ENCODE data around the gene TBC1D16.

Gene TBC1D16

DNA sequence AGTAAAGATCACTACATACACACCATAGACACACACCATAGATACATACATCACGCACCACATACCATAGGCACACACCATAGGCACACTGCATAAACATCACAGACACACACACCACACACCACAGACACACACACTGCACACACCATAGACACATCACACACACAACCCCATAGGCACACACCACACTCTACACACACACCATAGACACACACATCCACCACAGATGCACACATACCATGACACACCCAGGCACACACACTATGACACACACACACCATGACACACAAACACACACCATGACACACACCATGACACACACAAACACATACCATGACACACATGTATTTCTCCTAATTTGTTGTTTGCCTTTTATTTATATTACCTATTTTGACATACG lies 14.1 kb downstream of the TBC1D16 start:
- Histone ChIP-seq H2AFZ (ENCODE audit: low read depth) (no peak overlapping the region), H3K4me3 (IDR thresholded peaks at IDR 0.05; ENCODE audit: insufficient read depth, low read depth, low read length) (no peak overlapping the region), H3K4me1 (ENCODE audit: low read depth, poor library complexity, severe bottlenecking) (peaks cover 8% of the 10 kb centered on the region), H3K4me2 (no peak overlapping the region), H3K79me2 (ENCODE audit: insufficient read depth, low read depth) (no peaks in the 10 kb centered on the region), H3K27ac (no peak overlapping the region), H3K9ac (no peak overlapping the region), H3K27me3 (ENCODE audit: insufficient read depth, low read depth) (no peaks in the 10 kb centered on the region), H3K36me3 (ENCODE audit: insufficient read depth) (no peaks in the 10 kb centered on the region), H4K20me1 (ENCODE audit: insufficient read depth) (no peaks in the 10 kb centered on the region)
- TF ChIP-seq, protein P1, sequence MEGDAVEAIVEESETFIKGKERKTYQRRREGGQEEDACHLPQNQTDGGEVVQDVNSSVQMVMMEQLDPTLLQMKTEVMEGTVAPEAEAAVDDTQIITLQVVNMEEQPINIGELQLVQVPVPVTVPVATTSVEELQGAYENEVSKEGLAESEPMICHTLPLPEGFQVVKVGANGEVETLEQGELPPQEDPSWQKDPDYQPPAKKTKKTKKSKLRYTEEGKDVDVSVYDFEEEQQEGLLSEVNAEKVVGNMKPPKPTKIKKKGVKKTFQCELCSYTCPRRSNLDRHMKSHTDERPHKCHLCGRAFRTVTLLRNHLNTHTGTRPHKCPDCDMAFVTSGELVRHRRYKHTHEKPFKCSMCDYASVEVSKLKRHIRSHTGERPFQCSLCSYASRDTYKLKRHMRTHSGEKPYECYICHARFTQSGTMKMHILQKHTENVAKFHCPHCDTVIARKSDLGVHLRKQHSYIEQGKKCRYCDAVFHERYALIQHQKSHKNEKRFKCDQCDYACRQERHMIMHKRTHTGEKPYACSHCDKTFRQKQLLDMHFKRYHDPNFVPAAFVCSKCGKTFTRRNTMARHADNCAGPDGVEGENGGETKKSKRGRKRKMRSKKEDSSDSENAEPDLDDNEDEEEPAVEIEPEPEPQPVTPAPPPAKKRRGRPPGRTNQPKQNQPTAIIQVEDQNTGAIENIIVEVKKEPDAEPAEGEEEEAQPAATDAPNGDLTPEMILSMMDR (conservative IDR thresholded peaks at IDR 0.05; ENCODE audit: low read depth, low read length): no peak

DNA sequence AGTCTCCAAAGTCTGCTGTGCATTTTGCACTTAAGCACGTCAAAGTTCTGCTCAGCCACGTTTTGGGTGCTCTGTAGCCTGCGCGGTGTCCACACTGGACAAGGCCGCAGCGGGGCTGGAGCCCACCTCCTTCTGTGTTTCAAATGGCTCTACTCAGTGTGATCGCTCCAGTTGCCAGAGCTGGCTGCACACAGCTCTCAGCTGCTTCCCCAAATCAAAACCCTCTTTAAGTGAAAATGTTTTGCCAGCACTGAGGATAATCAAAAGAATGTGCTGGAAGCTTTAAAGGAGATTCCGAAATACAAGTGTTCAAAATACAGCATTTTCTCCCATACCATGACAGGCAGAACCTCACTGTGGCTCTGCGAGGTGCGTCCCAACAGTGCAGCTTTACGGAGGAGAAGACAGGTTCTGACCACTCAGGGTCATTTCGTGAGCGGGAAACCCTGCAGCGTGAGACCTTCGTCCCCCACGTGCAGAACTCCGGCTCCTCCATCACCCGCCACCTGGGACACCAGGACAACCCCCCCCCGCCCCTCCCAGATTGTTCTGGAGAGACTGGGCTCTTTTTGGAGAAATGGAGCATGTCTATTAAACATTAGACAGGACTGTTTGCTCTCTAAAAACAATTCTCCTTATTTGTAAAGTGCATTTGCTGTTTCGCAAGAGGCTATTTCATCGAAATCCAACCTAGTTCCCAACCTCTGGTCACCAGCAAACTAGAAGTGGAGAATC lies 16.6 kb downstream of the TBC1D16 start:
- Histone ChIP-seq H2AFZ (ENCODE audit: low read depth) (no peak overlapping the region), H3K4me1 (ENCODE audit: low read depth, poor library complexity, severe bottlenecking) (peaks cover 8% of the 10 kb centered on the region), H3K79me2 (ENCODE audit: insufficient read depth, low read depth) (no peaks in the 10 kb centered on the region)

DNA sequence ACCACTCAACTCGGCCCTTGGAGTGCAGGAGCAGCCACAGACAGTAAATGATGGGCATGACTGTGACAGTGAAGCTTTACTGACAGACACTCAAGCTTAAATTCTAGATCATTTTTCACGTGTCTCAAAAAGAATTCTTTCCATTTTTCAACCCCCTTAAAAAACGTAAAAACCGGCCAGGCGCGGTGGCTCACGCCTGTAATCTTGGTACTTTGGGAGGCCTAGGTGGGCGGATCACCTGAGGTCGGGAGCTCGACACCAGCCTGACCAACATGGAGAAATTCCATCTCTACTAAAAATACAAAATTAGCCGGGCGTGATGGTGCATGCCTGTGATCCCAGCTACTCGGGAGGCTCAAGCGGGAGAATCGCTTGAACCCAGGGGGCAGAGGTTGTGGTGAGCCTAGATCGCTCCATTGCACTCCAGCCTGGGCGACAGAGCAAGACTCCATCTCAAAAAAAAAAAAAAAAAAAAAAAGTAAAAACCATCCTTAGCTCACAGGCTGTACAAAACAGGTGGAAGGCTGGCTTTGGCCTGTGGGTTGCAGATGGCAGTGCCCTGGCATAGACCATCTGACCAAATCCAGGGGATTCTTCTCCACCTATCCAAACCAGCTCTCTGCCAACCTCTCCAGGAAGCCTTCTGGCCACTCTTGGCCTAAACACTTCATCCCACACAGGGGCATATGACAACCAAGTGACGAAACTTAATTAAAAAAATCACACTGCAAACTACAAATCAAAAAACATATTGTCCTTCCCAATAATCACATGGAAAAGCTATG lies 18.3 kb downstream of the TBC1D16 start:
- peaks cover 8% of the 10 kb centered on the region for H3K4me1 ChIP-seq (ENCODE audit: low read depth, poor library complexity, severe bottlenecking)
- no peaks in the 10 kb centered on the region for H3K36me3 ChIP-seq (ENCODE audit: insufficient read depth)
- H3K4me2 ChIP-seq: no peak overlapping the region
- no peak overlapping the region for H2AFZ ChIP-seq (ENCODE audit: low read depth)
- no peaks in the 10 kb centered on the region for H3K27me3 ChIP-seq (ENCODE audit: insufficient read depth, low read depth)
- H3K27ac ChIP-seq: no peak overlapping the region
- H4K20me1 ChIP-seq (ENCODE audit: insufficient read depth): no peaks in the 10 kb centered on the region
- H3K79me2 ChIP-seq (ENCODE audit: insufficient read depth, low read depth): no peaks in the 10 kb centered on the region
- no peak overlapping the region for H3K4me3 ChIP-seq (IDR thresholded peaks at IDR 0.05; ENCODE audit: insufficient read depth, low read depth, low read length)
- H3K9ac ChIP-seq: no peak overlapping the region
- TF ChIP-seq, protein P1 (conservative IDR thresholded peaks at IDR 0.05; ENCODE audit: low read depth, low read length): no peak

More for the DNA sequence above, 16.6 kb downstream of the TBC1D16 start:
- no peak overlapping the region for H3K27ac ChIP-seq
- H4K20me1 ChIP-seq (ENCODE audit: insufficient read depth): no peaks in the 10 kb centered on the region
- no peak overlapping the region for H3K9ac ChIP-seq
- TF ChIP-seq, protein P1 (conservative IDR thresholded peaks at IDR 0.05; ENCODE audit: low read depth, low read length): no peak
- no peaks in the 10 kb centered on the region for H3K27me3 ChIP-seq (ENCODE audit: insufficient read depth, low read depth)
- no peaks in the 10 kb centered on the region for H3K36me3 ChIP-seq (ENCODE audit: insufficient read depth)
- H3K4me3 ChIP-seq (IDR thresholded peaks at IDR 0.05; ENCODE audit: insufficient read depth, low read depth, low read length): no peak overlapping the region
- no peak overlapping the region for H3K4me2 ChIP-seq

DNA sequence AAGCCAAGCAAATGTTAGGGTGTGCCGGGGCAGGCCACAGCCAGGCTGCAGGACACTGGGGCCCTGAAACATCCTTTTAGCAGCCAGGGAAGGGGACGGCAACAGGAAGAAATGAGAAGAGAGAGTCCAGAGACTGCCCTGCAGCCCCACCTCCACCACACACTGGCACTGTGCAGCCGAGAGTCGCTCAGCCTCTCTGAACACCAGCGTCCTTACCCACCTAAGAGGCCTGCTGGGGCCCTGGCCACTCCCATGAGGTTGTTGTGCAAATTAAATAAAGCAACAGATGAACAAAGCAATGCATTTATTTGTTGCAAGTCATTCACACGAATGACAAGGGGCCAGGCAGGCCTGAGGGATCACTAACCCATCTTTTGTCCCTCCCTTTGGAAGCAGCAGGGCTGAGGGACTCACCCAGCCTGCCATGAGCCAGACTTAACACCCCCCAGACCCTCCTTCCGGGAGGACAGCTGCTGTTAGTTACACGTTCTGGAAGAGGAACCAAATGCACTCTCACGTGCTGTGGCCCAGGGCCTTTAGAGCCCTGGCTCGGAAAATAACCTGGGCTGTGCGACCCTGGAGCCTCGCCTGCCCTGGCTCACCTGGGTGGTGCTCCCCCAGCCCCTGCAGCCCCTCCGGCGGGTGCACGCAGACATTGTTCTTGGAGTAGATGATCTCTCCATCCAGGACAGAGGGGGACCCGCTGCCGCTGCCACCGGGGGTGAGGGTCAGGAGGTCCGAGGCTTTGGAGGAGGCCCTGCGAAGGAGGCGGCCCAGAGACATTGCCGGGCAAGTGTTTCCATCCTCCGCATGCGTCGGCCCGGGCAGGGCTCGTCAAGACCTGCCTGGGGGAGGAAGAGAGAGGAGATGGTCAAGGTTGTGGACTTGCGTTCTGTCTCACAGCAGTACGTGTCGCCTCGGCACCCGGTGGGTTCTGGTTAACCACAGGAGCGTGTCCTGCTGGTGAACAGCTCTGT lies 22.6 kb downstream of the TBC1D16 start:
- no peaks in the 10 kb centered on the region for H3K36me3 ChIP-seq (ENCODE audit: insufficient read depth)
- H3K4me2 ChIP-seq: no peak overlapping the region
- TF ChIP-seq, protein P1 (conservative IDR thresholded peaks at IDR 0.05; ENCODE audit: low read depth, low read length): no peak
- H3K27ac ChIP-seq: no peak overlapping the region
- H3K4me1 ChIP-seq (ENCODE audit: low read depth, poor library complexity, severe bottlenecking): peaks cover 4% of the 10 kb centered on the region
- no peak overlapping the region for H2AFZ ChIP-seq (ENCODE audit: low read depth)
- H3K79me2 ChIP-seq (ENCODE audit: insufficient read depth, low read depth): no peaks in the 10 kb centered on the region
- no peak overlapping the region for H3K4me3 ChIP-seq (IDR thresholded peaks at IDR 0.05; ENCODE audit: insufficient read depth, low read depth, low read length)
- no peak overlapping the region for H3K9ac ChIP-seq
- no peaks in the 10 kb centered on the region for H4K20me1 ChIP-seq (ENCODE audit: insufficient read depth)
- H3K27me3 ChIP-seq (ENCODE audit: insufficient read depth, low read depth): no peaks in the 10 kb centered on the region

Measured in KMS-11 (cell line).